ENCODE data around the gene VPS13D. TPM values are rescaled to one million over a fixed set of nuclear protein-coding genes. Genes with fewer than 3 reads are reported as not detected.

Gene VPS13D
- total RNA-seq, 6 experiments from 2014 or later: 25.9 to 36.9 (median 30.8) TPM

DNA sequence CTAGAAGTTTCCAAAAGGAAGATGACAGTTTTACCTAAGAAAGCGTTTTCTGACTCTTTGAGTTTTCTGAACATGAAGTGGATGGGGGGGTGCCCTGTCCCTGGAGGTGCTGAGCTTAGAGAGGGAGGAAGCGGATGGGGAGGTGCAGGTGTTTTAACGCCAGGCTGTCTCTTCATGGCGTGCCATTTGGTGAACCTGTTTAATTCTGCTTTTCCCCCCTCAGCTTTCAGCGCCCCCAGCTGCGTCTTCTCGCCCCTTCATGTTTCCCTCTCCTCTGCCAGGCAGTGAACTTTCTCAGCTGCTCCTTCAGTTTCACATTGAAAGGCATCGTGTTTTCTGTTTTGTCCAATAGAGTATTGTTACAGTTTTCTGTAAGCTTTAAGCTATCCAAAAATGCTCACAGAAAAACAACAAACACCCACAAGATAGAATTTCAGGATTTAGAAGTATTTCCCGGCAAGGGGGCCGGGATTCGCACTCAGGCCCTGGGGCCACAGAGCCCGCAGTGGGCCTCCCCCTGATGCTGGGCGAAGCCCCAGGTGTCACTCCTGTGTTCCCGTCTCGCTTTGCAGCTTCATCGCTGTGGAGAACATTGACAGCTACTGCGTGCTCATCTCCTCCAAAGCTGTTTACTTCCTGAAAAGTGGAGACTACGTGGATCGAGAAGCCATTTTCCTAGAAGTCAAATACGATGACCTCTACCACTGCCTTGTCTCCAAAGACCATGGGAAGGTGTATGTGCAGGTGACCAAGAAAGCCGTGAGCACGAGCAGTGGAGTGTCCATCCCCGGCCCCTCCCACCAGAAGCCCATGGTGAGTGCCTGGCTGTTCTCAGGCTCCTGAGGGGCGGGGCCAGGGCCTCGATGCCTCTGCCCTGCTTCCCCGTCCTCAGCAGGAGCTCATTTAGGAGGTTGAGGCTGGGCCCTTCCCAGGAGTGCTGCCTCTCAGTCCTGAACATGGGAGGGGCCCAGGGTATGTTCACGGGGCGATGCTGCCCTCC, 276.8 kb downstream of the VPS13D start:
- no peaks in the 10 kb centered on the region for H3K4me1 ChIP-seq
- over 99% methylated on average over 15 of the region's 28 CpGs for WGBS (ENCODE audit: insufficient coverage, low coverage, low lambda C conversion rate, missing lambda C conversion rate)
- no peaks in the 10 kb centered on the region for H3K9me3 ChIP-seq
- no peaks in the 10 kb centered on the region for H3K27me3 ChIP-seq
- no peak overlapping the region for H3K4me3 ChIP-seq
- H3K27ac ChIP-seq: no peak overlapping the region
- intact Hi-C loops (cut with DNase I): no loop called here
- TF ChIP-seq POLR2A (IDR thresholded peaks at IDR 0.05): no peak
- TF ChIP-seq CTCF (IDR thresholded peaks at IDR 0.05): no peak
- ATAC-seq (no peak), DNase-seq (no peak)
- H3K36me3 ChIP-seq: peaks cover 0 to 19% (median 1%) of the 10 kb centered on the region in 4 donors

- H3K9me3 ChIP-seq: no peaks in the 10 kb centered on the region
- 86% methylated on average over 9 of the region's 11 CpGs for WGBS (ENCODE audit: insufficient coverage, low coverage, low lambda C conversion rate, missing lambda C conversion rate)
- H3K27me3 ChIP-seq: no peaks in the 10 kb centered on the region
- H3K4me3 ChIP-seq: no peak overlapping the region
- no peaks in the 10 kb centered on the region for H3K4me1 ChIP-seq
- ATAC-seq (no peak), DNase-seq (no peak)
- TF ChIP-seq POLR2A (IDR thresholded peaks at IDR 0.05): no peak
- no peak for TF ChIP-seq CTCF (IDR thresholded peaks at IDR 0.05)
- intact Hi-C loops (cut with DNase I): no loop called here
- no peak overlapping the region for H3K27ac ChIP-seq
- H3K36me3 ChIP-seq: peaks cover 0 to 19% (median 1%) of the 10 kb centered on the region in 4 donors
These were observed 277.8 kb downstream of the VPS13D start for GRCh38 chr1:12507631-12508030.

DNA sequence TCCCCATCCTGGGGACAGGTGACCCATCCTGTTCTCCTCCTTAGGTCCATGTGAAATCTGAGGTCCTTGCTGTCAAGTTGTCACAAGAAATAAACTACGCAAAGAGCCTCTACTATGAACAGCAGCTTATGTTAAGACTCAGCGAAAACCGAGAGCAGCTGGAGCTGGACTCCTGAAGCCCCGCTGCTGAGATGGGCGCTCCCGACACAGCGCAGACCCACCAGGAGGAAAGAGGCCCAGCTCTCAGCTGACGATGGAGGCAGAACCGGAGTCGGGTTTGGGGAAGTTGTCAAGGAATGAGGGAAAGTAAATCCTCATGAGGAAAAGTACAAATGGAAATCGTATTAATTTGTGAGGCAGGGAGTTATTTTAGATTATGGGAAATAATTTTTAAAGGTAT, 279.0 kb downstream of the VPS13D start:
- no peak overlapping the region for H3K27ac ChIP-seq
- no peaks in the 10 kb centered on the region for H3K27me3 ChIP-seq
- H3K4me1 ChIP-seq: no peaks in the 10 kb centered on the region
- TF ChIP-seq CTCF (IDR thresholded peaks at IDR 0.05) (no peak), POLR2A (IDR thresholded peaks at IDR 0.05) (no peak)
- DNase-seq: no peak
- H3K4me3 ChIP-seq: no peak overlapping the region
- peaks cover 0 to 19% (median 1%) of the 10 kb centered on the region in 4 donors for H3K36me3 ChIP-seq
- 93% methylated on average over 10 of the region's 11 CpGs for WGBS (ENCODE audit: insufficient coverage, low coverage, low lambda C conversion rate, missing lambda C conversion rate)
- H3K9me3 ChIP-seq: no peaks in the 10 kb centered on the region
- no peak for ATAC-seq
- intact Hi-C loops (cut with DNase I): no loop called here

GRCh38 chr1:12511128-12511484, 281.3 kb downstream of the VPS13D start:
- DNase-seq: no peak

More at GRCh38 chr1:12511128-12511484, 281.3 kb downstream of the VPS13D start:
- no peak for ATAC-seq
- no peaks in the 10 kb centered on the region for H3K9me3 ChIP-seq
- TF ChIP-seq CTCF (IDR thresholded peaks at IDR 0.05): no peak
- no peak for TF ChIP-seq POLR2A (IDR thresholded peaks at IDR 0.05)
- peaks cover 0 to 19% (median 1%) of the 10 kb centered on the region in 4 donors for H3K36me3 ChIP-seq
- WGBS (ENCODE audit: insufficient coverage, low coverage, low lambda C conversion rate, missing lambda C conversion rate): 100% methylated on average over 1 of the region's 3 CpGs
- intact Hi-C loops (cut with DNase I): no loop called here
- H3K27me3 ChIP-seq: no peaks in the 10 kb centered on the region
- H3K4me1 ChIP-seq: no peaks in the 10 kb centered on the region
- peak overlapping the region; percentile 11 to 26 (median 22) for H3K27ac ChIP-seq
- H3K4me3 ChIP-seq: no peak overlapping the region

Data from right lobe of liver (tissue), 6 donors.